ENCODE measurements around the gene DIAPH3. TPM values are rescaled to one million over a fixed set of nuclear protein-coding genes. Genes with fewer than 3 reads are reported as not detected.

Gene DIAPH3
- total RNA-seq, 1 experiment from 2014 or later: 62.3 TPM

- BruUV-seq (replicated peaks): no TSS peak
- CTCF ChIA-PET: interaction anchor here (1.2 kb wide), 1 partner anchor 21 kb away, joined by 3 read pairs; no protein-coding TSS in a partner anchor
- DNase-seq (ENCODE audit: low spot score): peak; percentile 49
- no peak for TF ChIP-seq CTCF (conservative IDR thresholded peaks at IDR 0.05; ENCODE audit: low read depth, low read length)
- peak overlapping the region; percentile 40 for H3K27ac ChIP-seq (ENCODE audit: low read depth, low read length, poor library complexity, severe bottlenecking)
- POLR2A ChIA-PET (ENCODE audit: low non-redundant PET): interaction anchor here (0.7 kb wide), 1 partner anchor 48 kb away, joined by 12 read pairs; no protein-coding TSS in a partner anchor
- peaks cover 9% of the 10 kb centered on the region for H3K36me3 ChIP-seq (ENCODE audit: insufficient read depth, low read length, poor library complexity, severe bottlenecking)
- no peaks in the 10 kb centered on the region for H3K9me3 ChIP-seq (ENCODE audit: low read depth, low read length, poor library complexity, severe bottlenecking)
- no peaks in the 10 kb centered on the region for H3K27me3 ChIP-seq (replicated peaks; ENCODE audit: insufficient read depth, low read depth, low read length, poor library complexity)
- peaks cover 32% of the 10 kb centered on the region for H3K4me1 ChIP-seq (ENCODE audit: insufficient read depth, low read length, poor library complexity, severe bottlenecking)
- H3K4me3 ChIP-seq (ENCODE audit: low read depth, low read length, poor library complexity, severe bottlenecking): no peak overlapping the region
- intact Hi-C loops (cut with micrococcal nuclease; ENCODE audit: unreplicated experiment): no loop called here
These were observed 278.7 kb downstream of the DIAPH3 start for GRCh38 chr13:59885076-59885475.

- CTCF ChIA-PET: no interaction called here
- POLR2A ChIA-PET (ENCODE audit: low non-redundant PET): interaction anchor here (0.7 kb wide), 1 partner anchor 405 kb away, joined by 5 read pairs; no protein-coding TSS in a partner anchor
- Histone ChIP-seq H3K4me1 (ENCODE audit: insufficient read depth, low read length, poor library complexity, severe bottlenecking) (peaks cover 36% of the 10 kb centered on the region), H3K27me3 (replicated peaks; ENCODE audit: insufficient read depth, low read depth, low read length, poor library complexity) (no peaks in the 10 kb centered on the region), H3K36me3 (ENCODE audit: insufficient read depth, low read length, poor library complexity, severe bottlenecking) (peaks cover 12% of the 10 kb centered on the region), H3K27ac (ENCODE audit: low read depth, low read length, poor library complexity, severe bottlenecking) (no peak overlapping the region), H3K9me3 (ENCODE audit: low read depth, low read length, poor library complexity, severe bottlenecking) (no peaks in the 10 kb centered on the region), H3K4me3 (ENCODE audit: low read depth, low read length, poor library complexity, severe bottlenecking) (no peak overlapping the region)
- TF ChIP-seq EZH2 (IDR thresholded peaks at IDR 0.05; ENCODE audit: borderline replicate concordance, low read depth, low read length, poor library complexity, severe bottlenecking) (no peak), CTCF (conservative IDR thresholded peaks at IDR 0.05; ENCODE audit: low read depth, low read length) (no peak)
- intact Hi-C loops (cut with micrococcal nuclease; ENCODE audit: unreplicated experiment): no loop called here
- DNase-seq (ENCODE audit: low spot score): no peak
- BruUV-seq (replicated peaks): no TSS peak
These were observed 279.8 kb downstream of the DIAPH3 start for GRCh38 chr13:59883885-59884284.

- no peaks in the 10 kb centered on the region for H3K9me3 ChIP-seq (ENCODE audit: low read depth, low read length, poor library complexity, severe bottlenecking)
- peak overlapping the region; percentile 13 for H3K27ac ChIP-seq (ENCODE audit: low read depth, low read length, poor library complexity, severe bottlenecking)
- peaks cover 12% of the 10 kb centered on the region for H3K36me3 ChIP-seq (ENCODE audit: insufficient read depth, low read length, poor library complexity, severe bottlenecking)
- no peak overlapping the region for H3K4me3 ChIP-seq (ENCODE audit: low read depth, low read length, poor library complexity, severe bottlenecking)
- H3K27me3 ChIP-seq (replicated peaks; ENCODE audit: insufficient read depth, low read depth, low read length, poor library complexity): no peaks in the 10 kb centered on the region
- intact Hi-C loops (cut with micrococcal nuclease; ENCODE audit: unreplicated experiment): no loop called here
- POLR2A ChIA-PET (ENCODE audit: low non-redundant PET): no interaction called here
- TF ChIP-seq CTCF (conservative IDR thresholded peaks at IDR 0.05; ENCODE audit: low read depth, low read length): no peak
- no peak for TF ChIP-seq EZH2 (IDR thresholded peaks at IDR 0.05; ENCODE audit: borderline replicate concordance, low read depth, low read length, poor library complexity, severe bottlenecking)
- no TSS peak for BruUV-seq (replicated peaks)
- CTCF ChIA-PET: interaction anchor here (0.6 kb wide), 1 partner anchor 420 kb away, joined by 3 read pairs; no protein-coding TSS in a partner anchor
- DNase-seq (ENCODE audit: low spot score): no peak
- peaks cover 31% of the 10 kb centered on the region for H3K4me1 ChIP-seq (ENCODE audit: insufficient read depth, low read length, poor library complexity, severe bottlenecking)
These were observed 283.3 kb downstream of the DIAPH3 start for GRCh38 chr13:59880468-59880867.

Data from A673 (cell line).